Endothelial cell of umbilical vein (primary cell): ENCODE results near the gene BBS2. TPM values are rescaled to one million over a fixed set of nuclear protein-coding genes. Genes with fewer than 3 reads are reported as not detected.

Experiments used
- BruUV-seq: library from RNA; stranded (reverse); fragments of 400-500 nt; replicated peaks from 2 replicates; lab custom pipeline; 2021; lab: Mats Ljungman, UMichigan
- CTCF ChIA-PET: fragments of 300-600, 350-600 bp; sonication (Branson Sonifier 250); formaldehyde crosslinking; loops from one replicate; lab custom pipeline; 2021; ENCODE audit warnings: antibody characterized with exemption, inconsistent platforms; lab: Charles Lee
- POLR2A ChIA-PET: fragments of 300-600, 350-600 bp; sonication (Branson Sonifier 250); formaldehyde crosslinking; loops from one replicate; lab custom pipeline; 2021; ENCODE audit warnings: antibody characterized with exemption, inconsistent platforms; lab: Charles Lee
- DNase-seq: peaks from one replicate; pipeline ENCODE4 v3.0.0-alpha.2; 2011; ENCODE audit warnings: low read depth, low spot score
- FAIRE-seq: peaks from 2 replicates; lab custom pipeline; 2011; peaks lifted over from hg19 to GRCh38; lab: Jason Lieb, UNC
- H2AFZ ChIP-seq: 2 replicates; pipeline ENCODE4 v1.6.0; 2012; ENCODE audit warnings: low read depth, low read length, control low read depth, inconsistent platforms
- H3K27ac ChIP-seq: 2 replicates; pipeline ENCODE4 v1.5.1; 2011; ENCODE audit warnings: low read depth, mild to moderate bottlenecking, control low read depth, low read length, moderate library complexity; ENCODE audit not compliant: insufficient read depth
- H3K27me3 ChIP-seq, 2 experiments: 2 replicates each; pipeline versions ENCODE4 v1.6.0 to v1.6.1; 2011; ENCODE audit warnings: low read length in 2 of 2, mixed read lengths in 1 of 2; ENCODE audit not compliant: control insufficient read depth in 2 of 2, insufficient read depth in 2 of 2
- H3K36me3 ChIP-seq, 2 experiments: 2 replicates in 1 of 2; 3 replicates in 1 of 2; pipeline ENCODE4 v1.5.1; 2011; ENCODE audit warnings: low read length in 2 of 2, mild to moderate bottlenecking in 1 of 2, moderate library complexity in 1 of 2; ENCODE audit not compliant: control insufficient read depth in 2 of 2, insufficient read depth in 2 of 2; ENCODE audit errors: extremely low read depth in 1 of 2
- H3K4me1 ChIP-seq: 3 replicates; pipeline ENCODE4 v1.5.1; 2011; ENCODE audit warnings: mild to moderate bottlenecking, low read length; ENCODE audit not compliant: control insufficient read depth, insufficient read depth; ENCODE audit errors: extremely low read depth
- H3K4me2 ChIP-seq: 2 replicates; pipeline ENCODE4 v1.6.1; 2011; ENCODE audit warnings: low read length, control low read depth, mixed read lengths; ENCODE audit not compliant: insufficient read depth
- H3K4me3 ChIP-seq, 3 experiments: fragments of 200-600 bp in 1 of 3; sonication (generic), shearing (Covaris generic) in 1 of 3; replicated peaks in 1 of 3; 2 replicates each; pipeline ENCODE4 v1.5.1; 2011 to 2016; ENCODE audit warnings: control low read depth in 3 of 3, low read length in 3 of 3, mild to moderate bottlenecking in 2 of 3, inconsistent platforms in 1 of 3, low read depth in 1 of 3, moderate library complexity in 1 of 3; ENCODE audit not compliant: insufficient read depth in 1 of 3
- H3K79me2 ChIP-seq: 2 replicates; pipeline ENCODE4 v1.6.0; 2012; ENCODE audit warnings: low read length, inconsistent platforms; ENCODE audit not compliant: control insufficient read depth, insufficient read depth
- H3K9ac ChIP-seq: replicated peaks from 2 replicates; pipeline ENCODE3; 2011; ENCODE audit warnings: low read length, control low read depth; ENCODE audit not compliant: insufficient read depth; ENCODE audit errors: extremely low read depth
- H3K9me1 ChIP-seq: replicated peaks from 3 replicates; pipeline ENCODE4 v1.6.0; 2011; ENCODE audit warnings: mild to moderate bottlenecking, low read length; ENCODE audit not compliant: control insufficient read depth, insufficient read depth; ENCODE audit errors: extremely low read depth
- H3K9me3 ChIP-seq: replicated peaks from 2 replicates; pipeline ENCODE4 v1.5.1; 2012; ENCODE audit warnings: low read length, inconsistent platforms; ENCODE audit not compliant: control insufficient read depth, insufficient read depth
- H4K20me1 ChIP-seq: replicated peaks from 2 replicates; pipeline ENCODE3; 2011; ENCODE audit warnings: mild to moderate bottlenecking, low read length; ENCODE audit not compliant: control insufficient read depth, insufficient read depth; ENCODE audit errors: extremely low read depth
- CTCF ChIP-seq, 2 donors: IDR thresholded peaks; 1 replicate in 1 of 2; 2 replicates in 1 of 2; pipeline ENCODE4 v1.5.1; 2011; ENCODE audit warnings: low read length in 2 of 2, mild to moderate bottlenecking in 2 of 2, moderate library complexity in 2 of 2, control low read depth in 1 of 2, inconsistent platforms in 1 of 2, low read depth in 1 of 2; ENCODE audit not compliant: insufficient read depth in 1 of 2; ENCODE audit errors: extremely low read depth in 1 of 2
- EZH2 ChIP-seq: IDR thresholded peaks from 2 replicates; pipeline ENCODE4 v1.6.1; 2012; ENCODE audit warnings: borderline replicate concordance, low read depth, mild to moderate bottlenecking, moderate library complexity, low read length, inconsistent platforms; ENCODE audit not compliant: severe bottlenecking
- FOS ChIP-seq: IDR thresholded peaks from 2 replicates; pipeline ENCODE4 v1.6.1; 2011; ENCODE audit warnings: mild to moderate bottlenecking, low read length, moderate library complexity, borderline replicate concordance; ENCODE audit not compliant: insufficient read depth
- GATA2 ChIP-seq: IDR thresholded peaks from 2 replicates; pipeline ENCODE4 v1.7.0; 2011; ENCODE audit warnings: low read depth, mild to moderate bottlenecking, moderate library complexity, mixed read lengths, low read length; ENCODE audit not compliant: insufficient read length, insufficient read depth
- JUN ChIP-seq: IDR thresholded peaks from 2 replicates; pipeline ENCODE4 v1.6.1; 2011; ENCODE audit warnings: borderline replicate concordance, low read depth; ENCODE audit not compliant: insufficient read length, insufficient read depth
- MAX ChIP-seq: IDR thresholded peaks from 2 replicates; pipeline ENCODE4 v1.6.1; 2011; ENCODE audit not compliant: insufficient read depth, insufficient read length
- MYC ChIP-seq: IDR thresholded peaks from one replicate; pipeline ENCODE4 v1.6.1; 2011; ENCODE audit warnings: mild to moderate bottlenecking, low read depth, low read length
- POLR2A ChIP-seq: IDR thresholded peaks from 2 replicates; pipeline ENCODE4 v1.6.1; 2012; ENCODE audit warnings: low read depth, mild to moderate bottlenecking, control low read depth, low read length
- POLR2AphosphoS5 ChIP-seq: IDR thresholded peaks from 2 replicates; pipeline ENCODE4 v1.6.1; 2012; ENCODE audit warnings: low read depth, mild to moderate bottlenecking, control low read depth, low read length, moderate library complexity; ENCODE audit not compliant: insufficient read depth
- dilution Hi-C: fragments of 300-500 bp; cut with MboI; formaldehyde crosslinking; loops from one replicate; pipeline ENCODE4 v1.15.0; 2019; ENCODE audit warnings: low sequenced_read_pairs; ENCODE audit not compliant: extremely low pct_ligation_motif_present
- intact Hi-C: fragments of 100-400 bp; cut with micrococcal nuclease; formaldehyde crosslinking; loops from one replicate; pipeline ENCODE4 v1.10.0; 2022
- polyA plus RNA-seq, 4 experiments: library from polyadenylated mRNA; depleted of rRNA in 3 of 4; stranded (reverse) in 3 of 4; unstranded in 1 of 4; fragments of >200 nt; gene quantifications; 2 replicates each; pipeline versions ENCODE4 v1.2.1 to v1.2.3, GENCODE V29; 2011 to 2012; ENCODE audit warnings: missing spikeins in 1 of 4
- total RNA-seq: library from RNA; stranded (reverse); gene quantifications from 2 replicates; pipeline ENCODE4 v1.2.3, GENCODE V29; 2021

BBS2 gene
- total and polyA plus RNA-seq, 2 donors (not counting 3 experiments of a cell fraction or from before 2014, with no cell fraction given), result 37.6 to 44.8 TPM

GRCh38 chr16:56481468-56482122 is 38.2 kb downstream of the BBS2 start:
- Histone ChIP-seq H3K36me3 (peaks cover 2 to 6% of the 10 kb centered on the region in 2 experiments), H4K20me1 (no peaks in the 10 kb centered on the region), H3K4me1 (peaks cover 6% of the 10 kb centered on the region), H3K9me3 (no peaks in the 10 kb centered on the region), H3K4me2 (no peak overlapping the region), H3K9me1 (no peaks in the 10 kb centered on the region), H3K4me3 (no peak overlapping the region), H2AFZ (no peak overlapping the region), H3K79me2 (no peaks in the 10 kb centered on the region), H3K9ac (no peak overlapping the region), H3K27me3 (no peaks in the 10 kb centered on the region), H3K27ac (no peak overlapping the region)
- CTCF ChIA-PET, result interaction anchor here (1.6 kb wide), 1 partner anchor 234 kb away, joined by 3 read pairs; no protein-coding TSS in a partner anchor
- no peak for FAIRE-seq
- TF ChIP-seq POLR2A (no peak), GATA2 (no peak), POLR2AphosphoS5 (no peak)
- POLR2A ChIA-PET, result no interaction called here
- BruUV-seq, result no TSS peak
- intact Hi-C loops (no loop called here), dilution Hi-C loops (no loop called here)
- no peak for DNase-seq

GRCh38 chr16:56480776-56481467 is 38.9 kb downstream of the BBS2 start:
- Histone ChIP-seq H3K36me3 (peaks cover 6 to 8% of the 10 kb centered on the region in 2 experiments), H4K20me1 (no peaks in the 10 kb centered on the region), H3K4me3 (no peak overlapping the region), H3K27me3 (no peaks in the 10 kb centered on the region), H2AFZ (no peak overlapping the region), H3K4me2 (no peak overlapping the region), H3K9ac (no peak overlapping the region), H3K9me3 (no peaks in the 10 kb centered on the region), H3K9me1 (no peaks in the 10 kb centered on the region), H3K27ac (no peak overlapping the region), H3K79me2 (no peaks in the 10 kb centered on the region), H3K4me1 (peaks cover 6% of the 10 kb centered on the region)
- FAIRE-seq (no peak), DNase-seq (no peak)
- intact Hi-C loops, result no loop called here
- ChIA-PET CTCF (interaction anchor here (1.6 kb wide), 1 partner anchor 235 kb away, joined by 3 read pairs; no protein-coding TSS in a partner anchor), POLR2A (no interaction called here)
- dilution Hi-C loops, result no loop called here
- TF ChIP-seq MAX (no peak), MYC (no peak), GATA2 (no peak), CTCF (IDR thresholded peaks at IDR 0.05; ENCODE audit: extremely low read depth in 1 of 2, insufficient read depth in 1 of 2, low read depth in 1 of 2, low read length in 2 of 2) (no peak), POLR2AphosphoS5 (no peak), JUN (no peak), POLR2A (no peak), EZH2 (no peak), FOS (no peak)
- BruUV-seq, result no TSS peak
